Stimulated activated naive CD4-positive, alpha-beta T cell (primary cell): Measurements from ENCODE around the gene HLA-DPA1.

Experiments used
- DNase-seq, 6 experiments: peaks; one replicate each; lab custom pipeline; 2025; lab: John Stamatoyannopoulos, UW

The HLA-DPA1 gene

GRCh38 chr6:33088931-33089620 lies 15.6 kb upstream of the HLA-DPA1 start:
- DNase-seq, result no peak

DNA sequence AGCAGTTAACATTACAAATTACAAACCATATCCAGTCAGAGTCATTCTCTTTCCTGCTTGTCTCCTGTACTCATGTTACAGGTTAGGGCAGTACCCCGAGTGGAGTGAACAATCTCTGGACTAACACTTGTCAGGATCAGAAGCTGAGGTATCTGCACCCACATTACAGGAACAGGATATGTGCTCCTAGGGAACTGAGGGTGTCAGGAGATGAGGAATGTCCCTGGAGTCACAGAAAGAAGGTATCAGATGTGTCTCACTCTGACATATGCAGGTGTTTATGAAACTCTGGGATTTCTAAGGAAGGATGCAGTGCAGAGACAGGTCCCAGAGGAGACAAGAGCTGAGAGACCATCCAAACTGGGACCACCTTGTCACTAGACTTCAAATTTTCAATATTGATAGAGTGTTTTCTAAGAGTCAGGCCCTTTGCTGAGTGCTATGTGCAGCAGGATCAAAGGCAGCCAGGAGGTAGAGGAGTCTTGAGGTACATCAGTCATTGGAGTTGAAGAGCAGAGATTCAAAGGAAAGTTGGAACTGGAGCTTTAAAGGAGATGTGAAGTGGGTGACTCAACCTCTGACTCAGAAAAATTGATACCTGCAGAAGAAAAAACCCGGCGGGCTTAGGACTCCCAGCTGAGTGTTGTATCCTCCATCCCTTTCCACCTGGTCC lies 14.9 kb upstream of the HLA-DPA1 start:
- no peak for DNase-seq

DNA sequence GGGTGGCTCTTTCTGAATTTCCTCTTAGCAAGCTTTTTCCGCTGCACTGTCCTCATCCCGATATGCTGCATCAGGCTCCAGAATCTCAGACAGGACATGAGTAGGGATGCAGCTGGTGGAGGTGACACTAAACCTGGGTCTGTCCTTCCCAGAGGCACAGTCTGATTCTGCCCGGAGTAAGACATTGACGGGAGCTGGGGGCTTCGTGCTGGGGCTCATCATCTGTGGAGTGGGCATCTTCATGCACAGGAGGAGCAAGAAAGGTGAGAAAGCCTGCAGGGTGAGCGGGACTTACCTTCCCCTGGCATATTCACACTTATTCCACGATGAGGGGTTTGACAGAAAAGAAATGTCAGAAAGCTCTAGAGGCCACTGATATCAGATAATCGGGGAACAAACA lies 12.2 kb upstream of the HLA-DPA1 start:
- DNase-seq, result no peak

DNA sequence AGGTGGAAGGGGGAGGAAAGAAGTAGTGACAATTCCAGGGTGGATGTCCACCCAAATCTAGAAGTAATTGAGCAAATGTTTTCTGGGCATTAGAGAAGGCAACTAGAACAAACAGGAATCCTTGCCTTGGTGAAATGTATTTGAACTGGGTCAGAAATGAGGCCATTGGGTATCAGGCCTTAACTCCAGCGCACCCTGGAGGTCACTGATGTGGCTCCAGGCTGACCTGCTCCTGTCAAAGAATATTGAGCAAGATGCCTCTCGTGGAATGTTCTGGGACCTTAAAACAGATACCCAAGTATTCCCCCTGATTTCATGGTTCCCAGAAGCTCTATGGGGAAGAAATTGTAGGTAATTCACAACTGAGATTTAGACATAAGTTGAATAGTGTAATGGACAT lies 9.3 kb upstream of the HLA-DPA1 start:
- DNase-seq, result no peak

DNA sequence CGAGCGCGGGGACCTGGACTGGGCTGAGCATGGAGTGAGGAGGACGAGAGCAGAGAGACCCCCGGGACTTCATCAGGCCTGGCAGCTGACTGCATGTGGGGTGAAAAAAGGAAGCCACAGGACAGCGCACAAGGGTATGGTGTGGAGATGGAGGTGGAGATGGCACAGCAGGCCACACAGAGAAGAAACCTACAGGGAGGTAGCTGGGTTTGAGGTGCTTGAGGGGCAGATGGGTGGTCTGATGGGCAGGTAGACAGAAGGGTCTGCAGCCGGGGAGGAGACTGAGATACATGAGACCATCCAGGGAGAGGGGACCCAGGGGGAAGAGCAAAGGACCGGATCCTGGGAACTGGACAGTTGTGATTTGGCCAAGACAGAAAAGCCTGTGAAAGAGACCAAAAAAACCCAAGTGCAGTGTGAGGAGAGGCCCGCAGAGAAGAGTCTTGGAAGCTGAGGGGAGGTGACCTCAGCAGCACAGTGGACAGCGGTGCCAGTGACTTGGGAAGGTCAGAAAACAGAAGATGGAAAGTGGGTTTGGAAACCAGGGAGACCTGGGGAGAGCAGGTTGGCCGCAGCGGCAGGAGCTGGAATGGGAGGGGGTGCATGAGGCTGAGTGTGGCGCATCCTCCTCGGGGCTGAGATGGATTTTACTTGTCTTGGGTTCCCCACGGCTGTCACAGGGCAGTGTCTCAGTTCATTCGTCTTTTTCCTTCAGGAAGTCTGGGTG lies 7.8 kb upstream of the HLA-DPA1 start:
- DNase-seq, result no peak

DNA sequence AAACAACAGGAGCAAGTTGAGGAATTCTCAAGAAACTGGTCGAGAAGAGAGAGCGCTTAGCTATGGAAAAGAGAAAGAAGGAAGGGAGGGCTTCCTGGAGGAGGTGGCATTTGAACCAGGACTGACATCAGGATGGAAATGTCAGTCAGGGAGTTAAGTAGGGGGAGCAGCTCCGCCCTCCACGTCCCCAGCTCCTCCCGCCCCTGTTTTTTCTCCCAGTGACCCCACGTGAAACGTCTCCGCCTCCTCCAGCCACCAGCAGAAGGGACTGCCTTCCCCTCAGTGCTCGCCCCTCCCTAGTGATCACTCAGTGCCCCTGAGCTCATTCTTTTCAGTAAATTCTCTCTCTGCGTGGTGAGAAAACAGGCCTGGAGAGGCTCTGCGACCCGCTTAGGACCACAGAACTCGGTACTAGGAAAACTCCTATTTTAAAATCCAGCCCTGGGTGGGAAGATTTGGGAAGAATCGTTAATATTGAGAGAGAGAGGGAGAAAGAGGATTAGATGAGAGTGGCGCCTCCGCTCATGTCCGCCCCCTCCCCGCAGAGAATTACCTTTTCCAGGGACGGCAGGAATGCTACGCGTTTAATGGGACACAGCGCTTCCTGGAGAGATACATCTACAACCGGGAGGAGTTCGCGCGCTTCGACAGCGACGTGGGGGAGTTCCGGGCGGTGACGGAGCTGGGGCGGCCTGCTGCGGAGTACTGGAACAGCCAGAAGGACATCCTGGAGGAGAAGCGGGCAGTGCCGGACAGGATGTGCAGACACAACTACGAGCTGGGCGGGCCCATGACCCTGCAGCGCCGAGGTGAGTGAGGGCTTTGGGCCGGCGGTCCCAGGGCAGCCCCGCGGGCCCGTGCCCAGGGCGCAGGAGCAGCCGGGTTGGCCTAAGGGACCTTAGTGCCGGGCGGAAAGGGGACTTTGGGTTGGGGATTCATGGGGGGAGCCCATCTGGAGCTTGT lies 7.0 kb upstream of the HLA-DPA1 start:
- DNase-seq, result no peak

DNA sequence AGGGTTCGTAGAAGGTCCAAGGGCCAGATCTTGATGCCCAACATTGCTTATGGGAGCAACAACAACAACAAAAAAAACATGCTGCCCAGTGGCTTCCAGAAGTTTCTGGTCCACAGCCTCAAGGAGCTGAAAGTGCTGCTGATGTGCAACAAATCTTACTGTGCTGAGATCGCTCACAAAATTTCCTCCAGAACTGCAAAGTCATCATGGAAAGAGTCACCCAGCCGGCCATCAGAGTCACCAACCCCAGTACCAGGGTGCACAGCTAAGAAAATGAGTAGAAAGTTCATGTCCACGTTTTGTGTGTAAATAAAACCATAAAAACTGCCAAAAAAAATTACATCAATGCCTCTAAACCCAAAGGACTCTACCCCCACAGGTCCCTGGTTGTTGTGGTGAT lies 6.1 kb upstream of the HLA-DPA1 start:
- no peak for DNase-seq

- no peak for DNase-seq
Measured at GRCh38 chr6:33078919-33079521, 5.6 kb upstream of the HLA-DPA1 start.

DNA sequence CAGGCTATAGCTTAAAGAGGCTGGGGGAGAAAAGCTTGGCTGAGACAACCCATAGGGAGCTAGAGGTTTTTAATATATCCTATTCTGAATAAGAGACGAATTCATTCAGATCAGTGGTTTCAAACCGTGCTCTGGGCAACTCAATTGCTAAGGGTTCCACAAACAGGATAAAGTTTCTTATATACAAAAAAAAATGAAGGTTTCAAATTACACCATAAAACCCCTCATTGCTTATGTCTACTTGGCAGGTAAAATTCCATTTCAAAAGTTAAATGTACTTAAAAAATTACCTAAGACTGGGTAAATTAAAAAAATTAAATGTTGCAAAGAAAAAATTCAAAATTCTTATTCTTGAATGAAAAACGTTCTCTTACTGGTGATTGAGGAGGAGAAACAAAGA lies 5.0 kb upstream of the HLA-DPA1 start:
- no peak for DNase-seq

DNA sequence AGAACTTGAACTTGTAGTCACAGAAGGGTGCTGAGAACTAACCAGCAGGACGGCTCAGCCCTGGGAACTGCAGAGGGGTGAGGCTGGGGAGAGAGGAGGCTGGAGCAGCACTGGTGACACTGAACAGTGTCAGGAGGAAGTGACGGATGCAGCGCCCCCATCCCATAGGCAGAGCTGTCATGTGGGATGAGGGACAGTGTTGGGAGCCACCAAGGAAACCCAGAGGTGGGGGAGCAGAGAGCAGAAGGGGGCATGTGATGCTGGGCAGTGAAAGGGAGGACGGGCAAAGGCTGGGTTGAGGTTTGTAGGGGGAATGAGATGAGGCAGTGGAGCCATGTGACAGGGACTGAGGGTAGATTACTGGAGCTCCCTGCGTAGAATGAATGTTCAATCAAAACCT lies 4.5 kb upstream of the HLA-DPA1 start:
- DNase-seq, result no peak

DNA sequence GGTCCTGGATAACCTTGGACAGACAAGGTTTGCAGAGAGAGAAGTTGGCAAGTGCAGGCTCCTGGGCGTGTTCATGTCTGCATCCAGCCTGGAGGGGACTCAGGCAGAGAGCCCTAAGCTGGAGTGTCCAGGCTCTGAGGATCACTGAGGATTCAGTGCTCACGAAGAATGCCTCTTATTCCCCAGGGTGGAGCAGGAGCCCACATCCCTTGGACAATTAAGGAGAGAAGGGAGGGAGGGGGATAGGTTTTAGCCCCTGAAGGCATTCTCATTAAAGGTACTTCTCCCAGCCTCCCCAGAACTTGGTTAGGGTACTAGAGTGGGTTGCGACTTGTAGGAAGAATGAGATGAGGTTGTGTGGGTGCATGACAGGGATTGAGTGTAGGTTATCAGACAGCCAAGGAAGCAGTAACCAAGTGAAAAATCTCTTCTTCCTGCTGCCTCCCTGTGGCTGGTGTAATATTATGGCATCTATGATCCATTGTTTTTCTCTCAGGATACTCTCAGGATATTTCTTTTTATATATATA lies 3.0 kb upstream of the HLA-DPA1 start:
- no peak for DNase-seq

GRCh38 chr6:33075568-33076405 lies 2.3 kb upstream of the HLA-DPA1 start, which contains the start of gene HLA-DPB1:
HLA-DPB1 (plus strand) TSS chr6:33075990; CDS start chr6:33076042, 52 bp downstream.
- peak in 5 of 6 experiments; percentile 7 to 70 (median 59) for DNase-seq

GRCh38 chr6:33075208-33075567 lies 1.7 kb upstream of the HLA-DPA1 start:
- DNase-seq, result no peak

DNA sequence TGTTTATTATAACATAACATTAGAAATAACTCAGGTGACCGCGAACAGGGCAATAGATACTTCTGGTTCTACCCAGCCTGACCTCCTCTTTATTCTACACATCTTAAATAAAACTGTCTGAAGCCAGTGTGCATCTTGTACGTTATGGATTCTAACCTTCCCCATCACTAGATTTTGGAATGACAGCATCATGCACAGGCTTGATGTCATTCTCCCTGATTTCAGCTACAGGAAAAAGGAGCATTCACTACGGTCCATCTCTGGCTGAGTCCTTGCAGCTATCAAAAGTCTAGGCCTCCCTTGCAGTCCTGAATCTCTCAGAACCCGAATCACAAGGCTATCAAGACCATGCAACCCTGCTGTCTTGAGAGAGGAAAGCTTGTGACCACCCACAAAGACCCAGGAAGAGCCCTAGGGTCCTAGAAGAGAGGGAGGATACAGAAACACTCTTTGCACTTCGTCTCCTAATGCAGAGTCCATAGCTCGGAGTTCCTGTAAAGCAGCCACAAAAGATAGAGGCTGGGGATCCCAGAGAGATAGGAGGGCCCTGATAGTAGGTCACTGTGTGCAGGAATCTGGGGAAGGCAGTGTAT lies 845 bp downstream of the HLA-DPA1 start:
- DNase-seq, result no peak

DNA sequence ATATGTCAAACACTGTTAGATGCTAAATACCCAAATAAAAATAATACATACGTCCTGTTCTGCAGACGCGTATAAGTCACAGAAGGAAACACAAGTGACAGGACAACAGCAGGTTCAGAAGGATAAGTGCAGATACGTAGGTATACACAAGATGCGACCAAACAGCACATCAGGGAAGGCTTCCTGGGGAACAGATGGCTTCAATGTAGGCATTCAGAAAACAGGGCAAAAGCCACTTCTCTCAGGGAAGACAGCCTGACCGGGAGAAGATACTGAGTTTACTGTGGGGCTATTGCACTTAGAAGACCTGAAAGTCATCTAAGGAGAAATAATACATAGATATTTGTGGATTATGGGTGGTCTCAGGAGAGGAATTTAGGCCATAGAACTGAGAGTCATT lies 1.9 kb downstream of the HLA-DPA1 start:
- no peak for DNase-seq

GRCh38 chr6:33070909-33071308 lies 2.5 kb downstream of the HLA-DPA1 start:
- DNase-seq, result no peak

DNA sequence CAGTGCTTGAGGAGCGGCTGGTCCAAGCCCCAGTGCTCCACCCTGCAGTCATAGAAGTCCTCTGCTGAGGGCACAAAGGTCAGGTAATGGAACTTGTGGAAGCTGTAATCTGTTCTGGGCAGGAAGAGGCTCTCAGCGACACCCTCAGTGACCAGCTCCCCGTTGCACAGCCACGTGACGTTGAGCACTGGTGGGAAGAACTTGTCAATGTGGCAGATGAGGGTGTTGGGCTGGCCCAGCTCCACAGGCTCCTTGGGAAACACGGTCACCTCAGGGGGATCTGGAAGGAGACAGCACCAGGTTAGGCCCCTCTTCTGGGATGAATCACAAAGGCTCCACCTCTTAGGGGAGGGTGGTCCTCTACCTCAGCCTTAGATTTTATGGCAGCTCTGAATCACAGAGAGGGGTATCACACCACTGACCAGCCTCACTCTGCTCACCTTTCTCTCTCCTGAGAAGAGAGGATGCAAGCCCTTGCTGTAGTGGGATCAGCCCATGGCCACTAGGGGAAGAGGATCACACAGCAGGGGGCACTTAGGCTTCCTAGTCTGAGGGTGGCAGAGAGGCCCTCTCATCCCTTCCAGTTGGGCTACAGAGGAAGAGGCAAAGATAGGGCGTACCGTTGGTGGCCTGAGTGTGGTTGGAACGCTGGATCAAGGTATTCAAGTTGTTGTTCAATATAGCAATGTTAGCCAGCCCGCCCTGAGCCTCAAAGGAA lies 4.3 kb downstream of the HLA-DPA1 start:
- no peak for DNase-seq

- DNase-seq, result no peak
Measured at GRCh38 chr6:33066917-33067521, 6.4 kb downstream of the HLA-DPA1 start.

DNA sequence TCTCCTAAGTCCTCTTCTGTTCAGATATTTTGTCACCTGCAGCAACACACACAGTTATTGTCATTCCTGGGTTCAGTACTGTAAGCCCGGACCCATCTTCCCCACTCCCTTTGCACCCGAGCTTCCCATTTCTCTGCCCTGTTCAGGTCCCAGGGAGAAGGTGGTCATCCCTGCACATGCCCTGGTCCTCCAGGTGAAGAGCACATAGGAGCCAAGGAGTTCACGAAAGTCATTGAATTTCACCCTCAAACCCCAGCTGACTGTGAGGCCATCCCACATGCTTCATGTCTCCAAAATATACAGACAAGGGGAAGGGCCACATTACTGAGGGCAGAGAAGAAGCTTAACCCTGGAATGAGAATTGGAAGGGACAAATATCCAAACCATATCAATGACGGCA lies 8.1 kb downstream of the HLA-DPA1 start:
- DNase-seq, result no peak
